ENCODE measurements around the gene KRT1. TPM values are rescaled to one million over a fixed set of nuclear protein-coding genes. Genes with fewer than 3 reads are reported as not detected.
A peak's percentile ranks its signal among the peaks of the same experiment; 100 is the strongest.

Gene KRT1
- total RNA-seq, 4 donors from 2014 or later: 4,815 to 9,656 (median 5,822) TPM

DNA sequence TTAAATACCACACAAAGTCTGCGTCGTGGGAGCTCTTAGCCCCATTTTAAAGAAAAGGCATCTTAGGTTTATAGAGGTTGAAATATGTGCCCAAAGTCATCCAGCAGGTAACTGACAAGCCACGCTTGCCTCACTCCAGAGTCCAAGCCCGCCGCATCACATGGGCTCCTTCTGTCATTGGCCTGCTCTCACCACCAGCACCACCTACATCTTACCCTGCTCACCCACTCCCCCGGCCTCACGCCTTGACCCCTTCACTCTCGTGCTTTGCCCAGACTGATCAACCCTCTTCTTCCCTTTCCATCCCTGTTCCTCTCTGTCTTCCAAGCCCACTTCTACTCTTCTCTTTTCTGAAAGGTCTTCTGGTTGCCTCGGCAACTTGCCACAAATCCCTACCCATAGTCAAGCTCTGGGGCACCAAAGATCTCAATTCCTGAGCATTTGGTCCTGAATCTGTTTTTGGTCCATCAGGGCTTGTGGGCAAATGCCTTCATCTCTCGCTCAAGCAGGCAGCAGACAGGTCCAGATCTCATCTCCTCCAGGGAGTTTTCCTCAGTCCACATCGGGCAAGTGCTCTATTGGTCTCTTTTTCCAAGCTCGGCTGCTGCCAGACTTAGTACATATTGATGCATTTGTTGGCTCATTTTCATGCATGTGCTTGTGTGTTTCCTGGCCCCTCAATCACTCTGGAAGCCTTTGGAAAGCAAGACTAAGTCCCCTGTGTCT is 3.5 kb upstream of the KRT1 start:
- TF ChIP-seq, protein P1, sequence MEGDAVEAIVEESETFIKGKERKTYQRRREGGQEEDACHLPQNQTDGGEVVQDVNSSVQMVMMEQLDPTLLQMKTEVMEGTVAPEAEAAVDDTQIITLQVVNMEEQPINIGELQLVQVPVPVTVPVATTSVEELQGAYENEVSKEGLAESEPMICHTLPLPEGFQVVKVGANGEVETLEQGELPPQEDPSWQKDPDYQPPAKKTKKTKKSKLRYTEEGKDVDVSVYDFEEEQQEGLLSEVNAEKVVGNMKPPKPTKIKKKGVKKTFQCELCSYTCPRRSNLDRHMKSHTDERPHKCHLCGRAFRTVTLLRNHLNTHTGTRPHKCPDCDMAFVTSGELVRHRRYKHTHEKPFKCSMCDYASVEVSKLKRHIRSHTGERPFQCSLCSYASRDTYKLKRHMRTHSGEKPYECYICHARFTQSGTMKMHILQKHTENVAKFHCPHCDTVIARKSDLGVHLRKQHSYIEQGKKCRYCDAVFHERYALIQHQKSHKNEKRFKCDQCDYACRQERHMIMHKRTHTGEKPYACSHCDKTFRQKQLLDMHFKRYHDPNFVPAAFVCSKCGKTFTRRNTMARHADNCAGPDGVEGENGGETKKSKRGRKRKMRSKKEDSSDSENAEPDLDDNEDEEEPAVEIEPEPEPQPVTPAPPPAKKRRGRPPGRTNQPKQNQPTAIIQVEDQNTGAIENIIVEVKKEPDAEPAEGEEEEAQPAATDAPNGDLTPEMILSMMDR (IDR thresholded peaks at IDR 0.05): no peak
- Histone ChIP-seq H3K9me3 (no peaks in the 10 kb centered on the region), H3K4me1 (peaks cover 61% of the 10 kb centered on the region), H3K27ac (peak overlapping the region; percentile 60), H3K27me3 (peaks cover 4% of the 10 kb centered on the region), H3K4me3 (no peak overlapping the region), H3K36me3 (no peaks in the 10 kb centered on the region)
- DNase-seq (ENCODE audit: low spot score in 2 of 2): no peak
- WGBS: 78% methylated on average over 12 of the region's 12 CpGs

DNA sequence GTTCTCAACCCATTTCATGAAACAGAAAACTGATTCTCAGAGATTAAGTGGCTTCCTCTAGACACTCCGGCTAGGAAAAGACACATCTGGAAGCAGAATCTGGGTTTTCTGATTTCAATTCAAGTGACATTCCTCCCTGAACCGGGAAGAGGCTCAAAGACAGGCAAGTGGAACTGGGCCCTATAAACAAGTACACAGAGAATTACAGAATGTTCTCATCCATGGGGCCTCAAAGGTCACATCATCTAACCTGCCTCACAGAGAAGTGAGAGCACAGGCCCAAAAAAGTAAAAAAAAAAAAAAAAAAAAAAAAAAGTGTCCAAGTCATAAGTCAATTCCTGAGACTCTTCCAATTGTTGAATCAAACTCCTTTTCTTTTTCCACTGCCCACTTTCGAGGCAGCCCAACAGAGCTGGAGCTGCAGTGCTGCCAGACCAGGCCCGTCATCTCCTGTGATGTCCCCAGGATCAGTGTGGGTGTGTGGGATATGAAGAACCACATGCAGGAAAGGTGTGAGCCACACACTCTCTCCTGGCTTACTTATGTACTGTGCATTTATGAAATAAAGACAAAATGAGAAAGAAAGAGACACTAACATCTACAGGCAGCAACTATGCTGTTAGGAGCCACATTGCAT is 2.8 kb upstream of the KRT1 start:
- H3K4me1 ChIP-seq: peaks cover 55% of the 10 kb centered on the region
- H3K27ac ChIP-seq: peak overlapping the region; percentile 77
- H3K27me3 ChIP-seq: peaks cover 4% of the 10 kb centered on the region
- H3K4me3 ChIP-seq: no peak overlapping the region
- H3K9me3 ChIP-seq: no peaks in the 10 kb centered on the region
- H3K36me3 ChIP-seq: no peaks in the 10 kb centered on the region
- no peak for DNase-seq (ENCODE audit: low spot score in 2 of 2)
- TF ChIP-seq POLR2A (IDR thresholded peaks at IDR 0.05): no peak
- TF ChIP-seq EP300 (IDR thresholded peaks at IDR 0.05): no peak
- TF ChIP-seq, protein P1 (IDR thresholded peaks at IDR 0.05): no peak
- no peak for TF ChIP-seq POLR2AphosphoS5 (IDR thresholded peaks at IDR 0.05)
- WGBS: 57% methylated on average over 4 of the region's 4 CpGs

GRCh38 chr12:52682381-52682660 is 2.1 kb upstream of the KRT1 start:
- WGBS: 28% methylated on average over 2 of the region's 2 CpGs
- TF ChIP-seq EP300 (IDR thresholded peaks at IDR 0.05) (no peak), POLR2AphosphoS5 (IDR thresholded peaks at IDR 0.05) (no peak), POLR2A (IDR thresholded peaks at IDR 0.05) (no peak)
- TF ChIP-seq, protein P1 (IDR thresholded peaks at IDR 0.05): no peak
- no peaks in the 10 kb centered on the region for H3K36me3 ChIP-seq
- H3K4me3 ChIP-seq: no peak overlapping the region
- no peak for DNase-seq (ENCODE audit: low spot score in 2 of 2)
- peaks cover 48% of the 10 kb centered on the region for H3K4me1 ChIP-seq
- no peaks in the 10 kb centered on the region for H3K9me3 ChIP-seq
- peaks cover 4% of the 10 kb centered on the region for H3K27me3 ChIP-seq
- peak overlapping the region; percentile 77 for H3K27ac ChIP-seq

DNA sequence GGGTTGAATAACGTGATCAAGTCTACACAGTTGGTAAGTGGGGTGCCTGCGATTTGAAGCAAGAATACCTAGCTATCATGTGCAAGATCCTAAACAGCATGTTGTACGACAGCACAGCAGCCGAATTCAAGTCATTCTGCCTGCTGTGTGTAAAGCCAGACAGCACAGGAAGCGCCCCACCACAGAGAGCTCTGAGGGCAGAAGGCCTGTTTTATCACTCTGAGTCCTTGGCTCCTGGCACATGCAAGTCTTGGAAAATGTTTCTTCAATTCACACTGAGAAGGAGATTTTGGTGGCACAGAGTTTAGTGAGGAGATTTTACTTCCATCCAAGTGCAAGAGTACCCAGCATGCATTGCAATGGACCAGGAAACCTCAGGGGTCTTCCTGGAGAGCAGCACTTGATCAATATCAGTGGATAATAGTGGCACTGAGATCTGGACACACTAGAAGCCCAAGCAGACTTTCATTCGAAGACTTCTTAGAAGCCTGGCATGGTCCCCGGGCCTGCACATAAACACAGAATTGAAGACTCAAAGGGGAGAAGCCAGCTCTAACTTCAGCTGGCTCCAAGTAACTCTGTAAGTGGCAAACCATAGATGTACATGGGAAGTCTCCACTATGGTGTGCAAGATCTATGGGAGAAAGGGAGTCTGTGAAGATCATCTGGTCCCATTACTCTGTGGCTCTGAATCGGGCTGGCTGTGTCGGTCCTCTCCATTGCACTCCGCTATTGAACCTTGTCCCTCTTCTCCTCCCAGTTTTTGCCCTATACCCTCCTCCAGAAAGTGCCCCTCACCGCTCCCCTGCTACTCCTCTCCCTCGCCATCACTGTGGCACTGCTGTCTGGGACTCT is 1.5 kb upstream of the KRT1 start:
- no peak for TF ChIP-seq POLR2A (IDR thresholded peaks at IDR 0.05)
- no peak for TF ChIP-seq EP300 (IDR thresholded peaks at IDR 0.05)
- no peak for TF ChIP-seq POLR2AphosphoS5 (IDR thresholded peaks at IDR 0.05)
- TF ChIP-seq, protein P1 (IDR thresholded peaks at IDR 0.05): no peak
- DNase-seq (ENCODE audit: low spot score in 2 of 2): no peak
- WGBS: 78% methylated on average over 12 of the region's 12 CpGs
- Histone ChIP-seq H3K36me3 (no peaks in the 10 kb centered on the region), H3K9me3 (no peaks in the 10 kb centered on the region), H3K4me1 (peaks cover 45% of the 10 kb centered on the region), H3K27me3 (peaks cover 4% of the 10 kb centered on the region), H3K4me3 (no peak overlapping the region), H3K27ac (peak overlapping the region; percentile 77)

GRCh38 chr12:52679875-52680274 is 332 bp downstream of the KRT1 start:
- Histone ChIP-seq H3K36me3 (no peaks in the 10 kb centered on the region), H3K27me3 (peaks cover 7% of the 10 kb centered on the region), H3K4me3 (peak overlapping the region; percentile 39), H3K4me1 (peaks cover 33% of the 10 kb centered on the region), H3K27ac (peak overlapping the region; percentile 33), H3K9me3 (no peaks in the 10 kb centered on the region)
- DNase-seq (ENCODE audit: low spot score in 2 of 2): no peak
- 88% methylated on average over 5 of the region's 5 CpGs for WGBS
- no peak for TF ChIP-seq POLR2AphosphoS5 (IDR thresholded peaks at IDR 0.05)
- no peak for TF ChIP-seq EP300 (IDR thresholded peaks at IDR 0.05)
- TF ChIP-seq POLR2A (IDR thresholded peaks at IDR 0.05): no peak
- TF ChIP-seq, protein P1 (IDR thresholded peaks at IDR 0.05): no peak

Measured in suprapubic skin (tissue), 4 donors.